Hepatocyte (in vitro differentiated cells): Measurements from ENCODE around the gene TACC2. TPM values are rescaled to one million over a fixed set of nuclear protein-coding genes. Genes with fewer than 3 reads are reported as not detected.
A peak's percentile ranks its signal among the peaks of the same experiment; 100 is the strongest.
"Not testable (repeated sequence)": the region's sequence is repeated elsewhere in the genome, so short reads cannot be mapped to it uniquely, and the experiment has no call there.

Experiments
- DNase-seq: peaks from one replicate; pipeline ENCODE4 v3.0.0-alpha.2; 2016; ENCODE audit warnings: low spot score
- H2AFZ ChIP-seq: fragments of 200-600 bp; sonication (generic); 2 replicates; pipeline ENCODE4 v1.6.0; 2016; ENCODE audit warnings: antibody characterized with exemption, mild to moderate bottlenecking
- H3K27ac ChIP-seq: fragments of 200-600 bp; sonication (generic); 2 replicates; pipeline ENCODE4 v1.5.1; 2016; ENCODE audit warnings: mild to moderate bottlenecking
- H3K27me3 ChIP-seq: fragments of 200-600 bp; sonication (generic); 2 replicates; pipeline ENCODE4 v1.6.1; 2016
- H3K36me3 ChIP-seq: fragments of 200-600 bp; sonication (generic); replicated peaks from 2 replicates; pipeline ENCODE4 v1.5.1; 2016; ENCODE audit warnings: low read depth; ENCODE audit not compliant: insufficient read depth
- H3K4me1 ChIP-seq: fragments of 200-600 bp; sonication (generic); 2 replicates; pipeline ENCODE4 v1.5.1; 2016; ENCODE audit warnings: mild to moderate bottlenecking, moderate library complexity; ENCODE audit not compliant: insufficient read depth
- H3K4me2 ChIP-seq: fragments of 200-600 bp; sonication (generic); 2 replicates; pipeline ENCODE4 v1.6.0; 2016
- H3K4me3 ChIP-seq: fragments of 200-600 bp; sonication (generic); 2 replicates; pipeline ENCODE4 v1.5.1; 2016; ENCODE audit warnings: mild to moderate bottlenecking
- H3K79me2 ChIP-seq: fragments of 200-600 bp; sonication (generic); 2 replicates; pipeline ENCODE4 v1.6.0; 2017; ENCODE audit warnings: mild to moderate bottlenecking
- H3K9me2 ChIP-seq: fragments of 200-600 bp; sonication (generic); replicated peaks from 2 replicates; pipeline ENCODE4 v1.6.0; 2017; ENCODE audit warnings: mild to moderate bottlenecking; ENCODE audit not compliant: insufficient read depth
- H3K9me3 ChIP-seq: fragments of 200-600 bp; sonication (generic); 2 replicates; pipeline ENCODE4 v1.5.1; 2016; ENCODE audit warnings: low read depth, mild to moderate bottlenecking
- H4K20me1 ChIP-seq: fragments of 200-600 bp; sonication (generic); 2 replicates; pipeline ENCODE4 v1.6.0; 2016; ENCODE audit warnings: mild to moderate bottlenecking; ENCODE audit not compliant: insufficient read depth, poor library complexity, severe bottlenecking
- EZH2 ChIP-seq: fragments of 200-600 bp; sonication (generic); IDR thresholded peaks from 2 replicates; pipeline ENCODE4 v1.6.1; 2016; ENCODE audit warnings: antibody characterized with exemption, mild to moderate bottlenecking, borderline replicate concordance
- EZH2phosphoT487 ChIP-seq: fragments of 200-600 bp; sonication (generic); IDR thresholded peaks from one replicate; pipeline ENCODE4 v1.6.1; 2018; ENCODE audit warnings: antibody characterized with exemption, mild to moderate bottlenecking, low read depth, moderate library complexity; ENCODE audit not compliant: unreplicated experiment, severe bottlenecking
- WGBS: methylation state at CpG from one replicate; pipeline ENCODE4 v1.1.6; 2016; ENCODE audit warnings: low lambda C conversion rate; ENCODE audit errors: missing lambda C conversion rate; 5-methylcytosine and 5-hydroxymethylcytosine counted together
- polyA plus RNA-seq: library from polyadenylated mRNA; unstranded; fragments of >200 nt; fragmentation: Nextera tagmentation; extraction: Ambion mirVana; gene quantifications from 2 replicates; pipeline ENCODE4 v1.2.1, GENCODE V29; 2016
- total RNA-seq: library from RNA; depleted of rRNA; stranded (reverse); fragments of >200 nt; gene quantifications from 2 replicates; pipeline ENCODE4 v1.2.3, GENCODE V29; 2014
- TF ChIP-seq, protein P1 (sequence below): fragments of 200-600 bp; sonication (generic); IDR thresholded peaks from 2 replicates; pipeline ENCODE4 v1.5.1; 2016; ENCODE audit warnings: antibody characterized with exemption, mild to moderate bottlenecking; ENCODE audit not compliant: poor library complexity

TACC2 gene
- total and polyA plus RNA-seq, 2 experiments from 2014 or later, result 20.0 to 34.6 TPM

DNA sequence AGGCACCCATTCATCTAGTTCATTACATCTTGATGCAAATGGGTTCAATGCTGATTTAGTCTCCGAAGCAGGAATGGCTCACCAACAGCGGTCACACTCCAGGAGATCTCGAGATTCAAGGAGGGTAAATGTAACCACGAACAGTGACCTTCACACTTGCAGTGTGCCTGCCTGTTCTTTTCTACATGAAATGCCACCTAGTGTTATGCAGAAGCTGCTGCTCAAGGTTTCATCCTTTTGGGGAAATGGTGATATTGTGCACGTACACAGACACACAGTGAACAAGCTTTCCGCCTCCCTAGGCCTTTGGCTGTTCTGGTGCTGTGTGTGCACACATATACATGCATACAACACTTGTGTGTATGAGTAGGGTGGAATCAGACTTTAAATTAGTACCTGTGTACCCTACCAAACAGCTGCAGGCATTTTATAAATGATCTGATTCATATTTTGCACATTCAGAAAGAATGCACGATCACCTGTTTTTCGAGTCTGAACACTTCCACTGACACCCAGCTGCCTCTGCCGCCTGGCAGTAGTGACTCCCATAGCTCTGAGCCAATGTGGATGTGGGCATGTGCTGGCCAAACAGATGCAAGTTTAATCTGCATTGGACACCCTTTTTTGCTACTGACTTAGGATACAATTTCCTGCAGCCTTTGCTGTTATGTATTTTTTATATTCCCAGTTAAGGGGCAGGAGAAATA lies 100.5 kb downstream of the TACC2 start:
- TF ChIP-seq EZH2 (no peak), EZH2phosphoT487 (no peak)
- TF ChIP-seq, protein P1, sequence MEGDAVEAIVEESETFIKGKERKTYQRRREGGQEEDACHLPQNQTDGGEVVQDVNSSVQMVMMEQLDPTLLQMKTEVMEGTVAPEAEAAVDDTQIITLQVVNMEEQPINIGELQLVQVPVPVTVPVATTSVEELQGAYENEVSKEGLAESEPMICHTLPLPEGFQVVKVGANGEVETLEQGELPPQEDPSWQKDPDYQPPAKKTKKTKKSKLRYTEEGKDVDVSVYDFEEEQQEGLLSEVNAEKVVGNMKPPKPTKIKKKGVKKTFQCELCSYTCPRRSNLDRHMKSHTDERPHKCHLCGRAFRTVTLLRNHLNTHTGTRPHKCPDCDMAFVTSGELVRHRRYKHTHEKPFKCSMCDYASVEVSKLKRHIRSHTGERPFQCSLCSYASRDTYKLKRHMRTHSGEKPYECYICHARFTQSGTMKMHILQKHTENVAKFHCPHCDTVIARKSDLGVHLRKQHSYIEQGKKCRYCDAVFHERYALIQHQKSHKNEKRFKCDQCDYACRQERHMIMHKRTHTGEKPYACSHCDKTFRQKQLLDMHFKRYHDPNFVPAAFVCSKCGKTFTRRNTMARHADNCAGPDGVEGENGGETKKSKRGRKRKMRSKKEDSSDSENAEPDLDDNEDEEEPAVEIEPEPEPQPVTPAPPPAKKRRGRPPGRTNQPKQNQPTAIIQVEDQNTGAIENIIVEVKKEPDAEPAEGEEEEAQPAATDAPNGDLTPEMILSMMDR, result no peak
- no peaks in the 10 kb centered on the region for H3K79me2 ChIP-seq
- no peak for DNase-seq
- H3K36me3 ChIP-seq, result no peaks in the 10 kb centered on the region
- no peaks in the 10 kb centered on the region for H3K27me3 ChIP-seq
- H3K9me3 ChIP-seq, result no peaks in the 10 kb centered on the region
- H3K9me2 ChIP-seq, result no peaks in the 10 kb centered on the region
- H4K20me1 ChIP-seq, result no peaks in the 10 kb centered on the region
- H3K27ac ChIP-seq, result no peak overlapping the region
- H3K4me2 ChIP-seq, result no peak overlapping the region
- no peaks in the 10 kb centered on the region for H3K4me1 ChIP-seq
- 86% methylated on average over 9 of the region's 9 CpGs for WGBS
- H3K4me3 ChIP-seq, result no peak overlapping the region
- H2AFZ ChIP-seq, result no peak overlapping the region

DNA sequence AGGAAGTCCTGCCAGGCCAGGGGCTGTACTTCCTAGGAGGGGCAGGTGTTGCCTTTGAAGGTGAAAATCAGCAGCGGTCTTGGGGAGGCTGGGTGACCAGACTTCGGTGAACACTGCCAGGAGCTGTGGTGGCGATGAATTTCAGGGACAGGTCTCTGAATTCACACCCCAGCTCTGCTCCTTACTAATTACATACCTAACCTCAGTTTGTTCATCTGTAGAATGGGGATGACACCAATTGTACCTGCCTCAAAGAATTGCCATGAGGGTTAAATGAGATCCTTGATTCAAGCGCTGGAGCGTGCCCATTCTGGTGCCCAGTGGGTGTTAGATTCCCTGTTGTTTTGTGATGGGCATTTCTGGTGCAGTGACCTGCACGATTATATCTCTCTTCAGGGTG lies 102.8 kb downstream of the TACC2 start:
- Histone ChIP-seq H3K79me2 (no peaks in the 10 kb centered on the region), H3K9me3 (no peaks in the 10 kb centered on the region), H3K27me3 (no peaks in the 10 kb centered on the region), H3K4me3 (no peak overlapping the region), H4K20me1 (no peaks in the 10 kb centered on the region), H3K4me1 (no peaks in the 10 kb centered on the region), H3K4me2 (no peak overlapping the region), H3K27ac (no peak overlapping the region), H2AFZ (no peak overlapping the region), H3K36me3 (no peaks in the 10 kb centered on the region), H3K9me2 (no peaks in the 10 kb centered on the region)
- 86% methylated on average over 6 of the region's 6 CpGs for WGBS
- TF ChIP-seq EZH2phosphoT487, result no peak
- TF ChIP-seq EZH2, result no peak
- TF ChIP-seq, protein P1, result no peak
- DNase-seq, result no peak

DNA sequence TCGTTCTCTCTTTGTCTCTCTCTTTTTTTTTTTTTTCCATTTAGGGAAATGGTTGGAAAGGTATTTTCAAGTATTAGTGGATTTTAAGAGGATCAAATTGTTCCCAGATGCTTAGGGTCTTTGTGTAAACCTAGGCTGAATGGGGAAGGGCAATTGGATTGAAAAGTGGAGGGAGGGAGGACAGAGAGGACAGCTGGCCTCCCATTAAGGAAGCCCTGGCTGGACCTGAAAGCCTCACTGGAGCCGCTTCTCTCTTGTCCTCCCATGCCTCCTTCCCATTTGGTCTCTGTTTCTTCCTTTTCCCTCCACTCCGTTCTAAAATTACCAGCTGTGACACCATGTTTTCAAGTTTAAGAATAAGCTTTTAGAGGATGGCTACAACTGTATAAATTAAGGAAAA lies 104.1 kb downstream of the TACC2 start:
- Histone ChIP-seq H2AFZ (no peak overlapping the region), H3K4me1 (no peaks in the 10 kb centered on the region), H4K20me1 (no peaks in the 10 kb centered on the region), H3K79me2 (no peaks in the 10 kb centered on the region), H3K4me2 (no peak overlapping the region), H3K9me3 (no peaks in the 10 kb centered on the region), H3K27ac (peak overlapping the region; percentile 76), H3K36me3 (no peaks in the 10 kb centered on the region), H3K4me3 (no peak overlapping the region), H3K27me3 (peaks cover 4% of the 10 kb centered on the region), H3K9me2 (no peaks in the 10 kb centered on the region)
- TF ChIP-seq, protein P1, result no peak
- TF ChIP-seq EZH2phosphoT487, result no peak
- TF ChIP-seq EZH2, result no peak
- DNase-seq, result no peak
- 71% methylated on average over 3 of the region's 3 CpGs for WGBS

DNA sequence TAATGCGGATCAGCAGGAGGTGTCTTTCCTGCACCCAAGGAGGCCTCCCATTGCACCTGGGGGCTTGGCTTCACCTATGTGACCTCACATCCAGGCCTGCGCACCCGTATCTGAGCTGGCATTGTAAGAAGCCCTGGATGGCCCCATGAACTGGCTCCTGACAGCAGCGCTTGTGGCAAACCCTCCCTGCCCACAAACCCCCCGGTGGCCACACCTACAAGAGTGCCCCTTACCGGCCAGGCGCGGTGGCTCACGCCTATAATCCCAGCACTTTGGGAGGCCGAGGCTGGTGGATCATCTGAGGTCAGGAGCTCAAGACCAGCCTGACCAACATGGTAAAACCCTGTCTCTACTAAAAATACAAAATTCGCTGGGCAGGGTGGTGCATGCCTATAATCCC lies 107.2 kb downstream of the TACC2 start:
- not testable (repeated sequence) for H2AFZ ChIP-seq, H3K4me1 ChIP-seq, H3K9me2 ChIP-seq, H3K27me3 ChIP-seq, H3K9me3 ChIP-seq, H3K36me3 ChIP-seq, H3K27ac ChIP-seq, H3K4me2 ChIP-seq, DNase-seq, H3K79me2 ChIP-seq, H3K4me3 ChIP-seq, H4K20me1 ChIP-seq
- WGBS, result 72% methylated on average over 11 of the region's 11 CpGs
